K562 (cell line): Measurements from ENCODE around the gene TXNRD2. TPM values are rescaled to one million over a fixed set of nuclear protein-coding genes. Genes with fewer than 3 reads are reported as not detected.

ENCODE experiments used
- ARID2 ChIP-seq: fragments of 450-650 bp; IDR thresholded peaks from 2 replicates; pipeline ENCODE4 v1.6.1; 2017; ENCODE audit warnings: antibody characterized with exemption, mild to moderate bottlenecking
- BHLHE40 ChIP-seq: IDR thresholded peaks from 2 replicates; pipeline ENCODE4 v1.6.1; 2011; ENCODE audit warnings: low read length, improper control_type of control experiment
- CHD4 ChIP-seq: fragments of 200-600 bp; sonication (generic); IDR thresholded peaks from 3 replicates; pipeline ENCODE4 v1.6.1; 2012; ENCODE audit warnings: low read depth, mild to moderate bottlenecking, mixed read lengths, low read length, inconsistent platforms; ENCODE audit not compliant: insufficient read depth, insufficient replicate concordance, poor library complexity, severe bottlenecking
- CUX1 ChIP-seq: fragments of 200-800 bp; sonication (Bioruptor generic); IDR thresholded peaks from 2 replicates; pipeline ENCODE4 v1.6.1; 2016; ENCODE audit warnings: missing genetic modification characterization, missing compliant biosample characterization
- ELF2 ChIP-seq: fragments of 250-450 bp; sonication (Bioruptor Pico); IDR thresholded peaks from 2 replicates; pipeline ENCODE4 v1.5.0; 2021; ENCODE audit warnings: mild to moderate bottlenecking
- ID3 ChIP-seq, 2 experiments: fragments of 250-450 bp in 1 of 2; fragments of 450-650 bp in 1 of 2; sonication (Bioruptor Pico) in 1 of 2; IDR thresholded peaks; 2 replicates each; pipeline versions ENCODE4 v1.6.1 to v1.8.0; 2016 to 2021; ENCODE audit warnings: mild to moderate bottlenecking in 2 of 2, moderate library complexity in 2 of 2, missing compliant biosample characterization in 1 of 2, missing genetic modification characterization in 1 of 2
- ILF3 ChIP-seq: fragments of 450-650 bp; IDR thresholded peaks from 2 replicates; pipeline ENCODE4 v1.6.1; 2018; ENCODE audit warnings: antibody characterized with exemption, mild to moderate bottlenecking, moderate library complexity, borderline replicate concordance
- POLR2A ChIP-seq: fragments of 450-650 bp; conservative IDR thresholded peaks from 2 replicates; pipeline ENCODE4 v1.6.1; 2016
- POLR2AphosphoS2 ChIP-seq: IDR thresholded peaks from 2 replicates; pipeline ENCODE4 v1.6.1; 2012; ENCODE audit warnings: low read length, improper control_type of control experiment
- RBM15 ChIP-seq: fragments of 200-400 bp; formaldehyde crosslinking; IDR thresholded peaks from 2 replicates; pipeline ENCODE4 v1.6.1; 2018; ENCODE audit warnings: mild to moderate bottlenecking, low read length, moderate library complexity; ENCODE audit not compliant: insufficient read depth
- RNF2 ChIP-seq: sonication (generic); IDR thresholded peaks from 2 replicates; pipeline ENCODE4 v1.6.1; 2016
- SRSF9 ChIP-seq: fragments of 200-400 bp; formaldehyde crosslinking; IDR thresholded peaks from 2 replicates; pipeline ENCODE4 v1.6.1; 2017; ENCODE audit warnings: low read depth, low read length, borderline replicate concordance
- TRIM24 ChIP-seq, 2 experiments: fragments of 450-650 bp; IDR thresholded peaks; 2 replicates each; pipeline ENCODE4 v1.6.1; 2016
- ZNF184 ChIP-seq: sonication (generic); formaldehyde crosslinking; IDR thresholded peaks from 2 replicates; pipeline ENCODE4 v1.5.0; 2020; ENCODE audit warnings: missing genetic modification reagents
- ZNF551 ChIP-seq: fragments of 250-450 bp; sonication (Bioruptor Pico); IDR thresholded peaks from 2 replicates; pipeline ENCODE4 v1.5.0; 2021; ENCODE audit warnings: mild to moderate bottlenecking, moderate library complexity
- polyA plus RNA-seq, 8 experiments: library from polyadenylated mRNA; depleted of rRNA in 4 of 8; stranded (reverse) in 5 of 8; unstranded in 3 of 8; fragments of >200 nt; fragmentation: Nextera tagmentation in 2 of 8; fragmentation: Illumina TruSeq in 1 of 8; extraction: Ambion mirVana in 2 of 8; extraction: Trizol in 1 of 8; gene quantifications; 2 replicates each; pipeline versions ENCODE4 v1.2.1 to v1.2.3, GENCODE V29; 2011 to 2014; ENCODE audit warnings: inconsistent platforms in 1 of 8, missing spikeins in 1 of 8
- total RNA-seq, 7 experiments: library from RNA; depleted of rRNA in 6 of 7; stranded (reverse); fragments of >200 nt in 6 of 7; fragmentation: Illumina TruSeq in 2 of 7; extraction: Trizol in 2 of 7; gene quantifications; 2 replicates each; pipeline versions ENCODE4 v1.2.1 to v1.2.3, GENCODE V29; 2011 to 2021; ENCODE audit warnings: low replicate concordance in 1 of 7

Gene TXNRD2
- total and polyA plus RNA-seq, 9 of the 15 experiments (the other 6 are each of a cell fraction or from before 2014, with no cell fraction given) = 3.3 to 80.2 (median 49.4) TPM

- TF ChIP-seq ARID2 (no peak), ILF3 (no peak), SRSF9 (no peak), ZNF551 (CRISPR knock-in tag) (no peak), ELF2 (CRISPR knock-in tag) (peak; percentile 48; the same call in 1 of the 2 replicates), RBM15 (no peak), ZNF184 (CRISPR knock-in tag) (no peak), CHD4 (peak; percentile 56), POLR2A (peak; percentile 52; the same call in 1 of the 2 replicates), BHLHE40 (peak; percentile 78), POLR2AphosphoS2 (peak; percentile 79; the same call in 1 of the 2 replicates), TRIM24 (IDR thresholded peaks at IDR 0.05) (no peak), RNF2 (no peak), CUX1 (no peak), ID3 (CRISPR knock-in tag; IDR thresholded peaks at IDR 0.05) (no peak), ID3 (tag; IDR thresholded peaks at IDR 0.05) (peak; percentile 26; the same call in 1 of the 2 replicates)
These were observed 31.3 kb upstream of the TXNRD2 start (continued) for GRCh38 chr22:19972652-19973550.
